ENCODE results near the gene CCDC179. TPM values are rescaled to one million over a fixed set of nuclear protein-coding genes. Genes with fewer than 3 reads are reported as not detected.

CCDC179 gene
- total RNA-seq, 4 donors from 2014 or later: not detected

- H3K9me3 ChIP-seq: no peaks in the 10 kb centered on the region
- intact Hi-C loops (cut with DNase I; ENCODE audit: low total_unique reads) (no loop called here), in situ Hi-C loops (cut with MboI; ENCODE audit: low sequenced_read_pairs in 4 of 4) (no loop called here)
- no peak for DNase-seq
- no peak overlapping the region for H3K4me3 ChIP-seq
- no peak for ATAC-seq
- H3K4me1 ChIP-seq: no peaks in the 10 kb centered on the region
- no peaks in the 10 kb centered on the region for H3K36me3 ChIP-seq
- H3K27ac ChIP-seq: no peak overlapping the region
- no peak for TF ChIP-seq POLR2A (IDR thresholded peaks at IDR 0.05)
- TF ChIP-seq CTCF (IDR thresholded peaks at IDR 0.05 in 4 of 5, conservative IDR thresholded peaks at IDR 0.05 in 1 of 5): no peak
- no peaks in the 10 kb centered on the region for H3K27me3 ChIP-seq
Observed at GRCh38 chr11:22890227-22890626, 30.0 kb upstream of the CCDC179 start.

GRCh38 chr11:22884217-22884616 is 23.9 kb upstream of the CCDC179 start:
- DNase-seq: no peak
- no peaks in the 10 kb centered on the region for H3K4me1 ChIP-seq
- no peaks in the 10 kb centered on the region for H3K27me3 ChIP-seq
- H3K36me3 ChIP-seq: no peaks in the 10 kb centered on the region
- TF ChIP-seq POLR2A (IDR thresholded peaks at IDR 0.05) (no peak), CTCF (IDR thresholded peaks at IDR 0.05 in 4 of 5, conservative IDR thresholded peaks at IDR 0.05 in 1 of 5) (no peak)
- H3K9me3 ChIP-seq: no peaks in the 10 kb centered on the region
- intact Hi-C loops (cut with DNase I; ENCODE audit: low total_unique reads): no loop called here
- in situ Hi-C loops (cut with MboI; ENCODE audit: low sequenced_read_pairs in 4 of 4): no loop called here
- H3K27ac ChIP-seq: no peak overlapping the region
- H3K4me3 ChIP-seq: no peak overlapping the region
- no peak for ATAC-seq

GRCh38 chr11:22879630-22880029 is 19.4 kb upstream of the CCDC179 start:
- H3K36me3 ChIP-seq: no peaks in the 10 kb centered on the region
- ATAC-seq (no peak), DNase-seq (no peak)
- no peak overlapping the region for H3K4me3 ChIP-seq
- H3K4me1 ChIP-seq: no peaks in the 10 kb centered on the region
- intact Hi-C loops (cut with DNase I; ENCODE audit: low total_unique reads): no loop called here
- in situ Hi-C loops (cut with MboI; ENCODE audit: low sequenced_read_pairs in 4 of 4): no loop called here
- no peaks in the 10 kb centered on the region for H3K9me3 ChIP-seq
- TF ChIP-seq POLR2A (IDR thresholded peaks at IDR 0.05) (no peak), CTCF (IDR thresholded peaks at IDR 0.05 in 4 of 5, conservative IDR thresholded peaks at IDR 0.05 in 1 of 5) (no peak)
- H3K27me3 ChIP-seq: no peaks in the 10 kb centered on the region
- H3K27ac ChIP-seq: no peak overlapping the region

GRCh38 chr11:22878604-22879003 is 18.3 kb upstream of the CCDC179 start:
- no peak for DNase-seq
- Histone ChIP-seq H3K4me3 (no peak overlapping the region), H3K4me1 (no peaks in the 10 kb centered on the region), H3K27me3 (no peaks in the 10 kb centered on the region), H3K27ac (no peak overlapping the region), H3K9me3 (no peaks in the 10 kb centered on the region), H3K36me3 (no peaks in the 10 kb centered on the region)
- in situ Hi-C loops (cut with MboI; ENCODE audit: low sequenced_read_pairs in 4 of 4) (no loop called here), intact Hi-C loops (cut with DNase I; ENCODE audit: low total_unique reads) (no loop called here)
- no peak for TF ChIP-seq CTCF (IDR thresholded peaks at IDR 0.05 in 4 of 5, conservative IDR thresholded peaks at IDR 0.05 in 1 of 5)
- TF ChIP-seq POLR2A (IDR thresholded peaks at IDR 0.05): no peak
- no peak for ATAC-seq

GRCh38 chr11:22878039-22878438 is 17.8 kb upstream of the CCDC179 start:
- H3K9me3 ChIP-seq: no peaks in the 10 kb centered on the region
- no peak overlapping the region for H3K27ac ChIP-seq
- H3K36me3 ChIP-seq: no peaks in the 10 kb centered on the region
- ATAC-seq (no peak), DNase-seq (no peak)
- intact Hi-C loops (cut with DNase I; ENCODE audit: low total_unique reads): no loop called here
- in situ Hi-C loops (cut with MboI; ENCODE audit: low sequenced_read_pairs in 4 of 4): no loop called here
- no peaks in the 10 kb centered on the region for H3K4me1 ChIP-seq
- TF ChIP-seq CTCF (IDR thresholded peaks at IDR 0.05 in 4 of 5, conservative IDR thresholded peaks at IDR 0.05 in 1 of 5) (no peak), POLR2A (IDR thresholded peaks at IDR 0.05) (no peak)
- H3K4me3 ChIP-seq: no peak overlapping the region
- no peaks in the 10 kb centered on the region for H3K27me3 ChIP-seq

Measured in gastrocnemius medialis (tissue), 4 donors.